GM23338 (cell line): ENCODE results near the gene NEB. TPM values are rescaled to one million over a fixed set of nuclear protein-coding genes. Genes with fewer than 3 reads are reported as not detected.
A peak's percentile ranks its signal among the peaks of the same experiment; 100 is the strongest.

Experiments used
- ATAC-seq: fragments of 200-7000 bp; cut with Tn5 transposase; 3 replicates; pipeline ENCODE4 v1.9.1; 2020
- DNase-seq: peaks from one replicate; pipeline ENCODE4 v3.0.0-alpha.2; 2015; ENCODE audit warnings: low spot score
- H2AFZ ChIP-seq: fragments of 200-600 bp; sonication (generic); 2 replicates; pipeline ENCODE4 v1.8.0; 2016; ENCODE audit warnings: antibody characterized with exemption, mild to moderate bottlenecking, moderate library complexity
- H3F3A ChIP-seq: fragments of 200-600 bp; sonication (generic); replicated peaks from 2 replicates; pipeline ENCODE4 v1.8.0; 2017; ENCODE audit warnings: antibody characterized with exemption, mixed run types, low read depth
- H3K27ac ChIP-seq: fragments of 200-600 bp; sonication (generic); 2 replicates; pipeline ENCODE4 v1.6.1; 2016; ENCODE audit warnings: low read depth
- H3K27me3 ChIP-seq: fragments of 200-600 bp; sonication (generic); 2 replicates; pipeline ENCODE4 v1.8.0; 2016; ENCODE audit warnings: mild to moderate bottlenecking, mixed run types, moderate library complexity; ENCODE audit not compliant: insufficient read depth
- H3K36me3 ChIP-seq: fragments of 200-600 bp; sonication (generic); 2 replicates; pipeline ENCODE4 v1.8.0; 2016; ENCODE audit warnings: mild to moderate bottlenecking; ENCODE audit not compliant: insufficient read depth
- H3K4me1 ChIP-seq: fragments of 200-600 bp; sonication (generic); 2 replicates; pipeline ENCODE4 v1.8.0; 2016; ENCODE audit warnings: mild to moderate bottlenecking, moderate library complexity; ENCODE audit not compliant: insufficient read depth
- H3K4me2 ChIP-seq: fragments of 200-600 bp; sonication (generic); 2 replicates; pipeline ENCODE4 v1.7.1; 2017; ENCODE audit warnings: mixed run types
- H3K4me3 ChIP-seq: fragments of 200-600 bp; sonication (generic); 2 replicates; pipeline ENCODE4 v1.6.1; 2016; ENCODE audit warnings: mixed run types
- H3K79me2 ChIP-seq: fragments of 200-600 bp; sonication (generic); replicated peaks from 2 replicates; pipeline ENCODE4 v1.8.0; 2017; ENCODE audit warnings: mild to moderate bottlenecking; ENCODE audit not compliant: insufficient read depth
- H3K9me2 ChIP-seq: fragments of 200-600 bp; sonication (generic); 2 replicates; pipeline ENCODE4 v1.8.0; 2017; ENCODE audit not compliant: insufficient read depth
- H4K20me1 ChIP-seq: fragments of 200-600 bp; sonication (generic); replicated peaks from 2 replicates; pipeline ENCODE4 v1.8.0; 2017; ENCODE audit warnings: mild to moderate bottlenecking; ENCODE audit not compliant: insufficient read depth
- H3K27ac Mint-ChIP-seq: 2 replicates; pipeline ENCODE4 v1.8.0; 2020; ENCODE audit warnings: inconsistent platforms, mild to moderate bottlenecking, moderate library complexity, mixed read lengths
- H3K27me3 Mint-ChIP-seq: 3 replicates; pipeline ENCODE4 v1.8.0; 2022; ENCODE audit warnings: low read depth, mild to moderate bottlenecking, moderate library complexity, mixed read lengths, inconsistent platforms; ENCODE audit not compliant: insufficient read depth, poor library complexity
- H3K36me3 Mint-ChIP-seq: 3 replicates; pipeline ENCODE4 v1.8.0; 2021; ENCODE audit warnings: low read depth, mild to moderate bottlenecking, inconsistent platforms, moderate library complexity, mixed read lengths
- H3K4me1 Mint-ChIP-seq: 3 replicates; pipeline ENCODE4 v1.8.0; 2020; ENCODE audit warnings: mild to moderate bottlenecking, inconsistent platforms, mixed read lengths
- H3K4me3 Mint-ChIP-seq: 3 replicates; pipeline ENCODE4 v1.8.0; 2021; ENCODE audit warnings: moderate library complexity, mild to moderate bottlenecking, inconsistent platforms, mixed read lengths
- H3K9me3 Mint-ChIP-seq: 3 replicates; pipeline ENCODE4 v1.8.0; 2020; ENCODE audit warnings: moderate library complexity, mild to moderate bottlenecking, inconsistent platforms, mixed read lengths
- CTCF ChIP-seq, 2 experiments: fragments of 200-600 bp in 1 of 2; sonication (generic) in 1 of 2; conservative IDR thresholded peaks; 2 replicates each; pipeline versions ENCODE4 v1.5.1 to v1.6.1; 2016 to 2017; ENCODE audit warnings: antibody characterized with exemption in 2 of 2, low read depth in 2 of 2, mild to moderate bottlenecking in 2 of 2, moderate library complexity in 1 of 2
- EZH2 ChIP-seq: fragments of 200-600 bp; sonication (generic); IDR thresholded peaks from one replicate; pipeline ENCODE4 v1.8.0; 2017; ENCODE audit warnings: antibody characterized with exemption, mild to moderate bottlenecking, low read depth; ENCODE audit not compliant: unreplicated experiment
- polyA plus RNA-seq: library from polyadenylated mRNA; unstranded; fragments of >200 nt; fragmentation: Nextera tagmentation; extraction: Ambion mirVana; gene quantifications from 2 replicates; pipeline ENCODE4 v1.2.1, GENCODE V29; 2016
- total RNA-seq: library from RNA; depleted of rRNA; stranded (reverse); fragments of >200 nt; shearing (Covaris generic); gene quantifications from 2 replicates; pipeline ENCODE4 v1.2.3, GENCODE V29; 2014
- TF ChIP-seq, protein P1 (sequence below): fragments of 250-450 bp; sonication (Bioruptor Pico); IDR thresholded peaks from 2 replicates; pipeline ENCODE4 v1.5.0; 2020; ENCODE audit warnings: mild to moderate bottlenecking, moderate library complexity

NEB gene
- total and polyA plus RNA-seq, 2 experiments from 2014 or later, result 6.2 to 13.7 TPM

DNA sequence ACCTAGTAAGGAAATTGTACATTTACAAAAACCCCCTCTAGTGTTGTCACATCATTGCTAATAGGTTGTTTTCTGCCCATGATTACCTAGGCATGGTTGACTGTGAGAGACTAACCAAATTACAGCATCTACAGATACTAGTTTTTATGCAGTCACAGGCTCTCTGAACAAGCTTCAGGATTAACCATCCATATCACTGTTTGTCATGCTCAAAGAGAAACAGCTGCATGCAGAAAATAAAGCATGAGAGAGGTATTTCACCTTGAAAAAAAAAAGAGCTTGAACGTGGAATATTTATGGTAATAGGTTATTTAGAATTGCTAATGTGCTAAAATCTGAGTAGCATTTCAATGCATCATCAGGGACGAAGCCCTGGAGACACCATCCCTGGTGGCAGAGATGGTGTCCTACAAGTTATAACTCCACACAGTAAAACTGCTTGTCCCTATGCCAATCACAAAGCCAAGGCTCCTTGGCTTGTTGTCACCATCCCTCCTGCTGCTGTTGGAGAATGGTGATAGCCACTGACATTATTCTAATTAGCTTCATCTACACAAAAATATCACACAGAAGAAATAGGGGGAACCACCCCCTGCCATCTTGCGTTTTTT is 5.4 kb downstream of the NEB start:
- peak overlapping the region; percentile 53 for H3K27ac Mint-ChIP-seq
- H3K9me2 ChIP-seq, result no peaks in the 10 kb centered on the region
- H3K4me1 Mint-ChIP-seq, result peaks cover 45% of the 10 kb centered on the region
- no peaks in the 10 kb centered on the region for H3K79me2 ChIP-seq
- H4K20me1 ChIP-seq, result no peaks in the 10 kb centered on the region
- H3K4me3 Mint-ChIP-seq, result no peak overlapping the region
- no peaks in the 10 kb centered on the region for H3K36me3 Mint-ChIP-seq
- H3K27ac ChIP-seq, result no peak overlapping the region; the same call in 1 of the 2 replicates
- peaks cover 61% of the 10 kb centered on the region for H3K4me1 ChIP-seq
- no peaks in the 10 kb centered on the region for H3F3A ChIP-seq
- peak overlapping the region; percentile 36 for H3K4me2 ChIP-seq
- no peak overlapping the region for H3K4me3 ChIP-seq
- peak; percentile 85 for ATAC-seq
- no peaks in the 10 kb centered on the region for H3K36me3 ChIP-seq
- H3K9me3 Mint-ChIP-seq, result no peaks in the 10 kb centered on the region
- H3K27me3 ChIP-seq, result no peaks in the 10 kb centered on the region
- DNase-seq, result peak; percentile 44
- TF ChIP-seq, protein P1, sequence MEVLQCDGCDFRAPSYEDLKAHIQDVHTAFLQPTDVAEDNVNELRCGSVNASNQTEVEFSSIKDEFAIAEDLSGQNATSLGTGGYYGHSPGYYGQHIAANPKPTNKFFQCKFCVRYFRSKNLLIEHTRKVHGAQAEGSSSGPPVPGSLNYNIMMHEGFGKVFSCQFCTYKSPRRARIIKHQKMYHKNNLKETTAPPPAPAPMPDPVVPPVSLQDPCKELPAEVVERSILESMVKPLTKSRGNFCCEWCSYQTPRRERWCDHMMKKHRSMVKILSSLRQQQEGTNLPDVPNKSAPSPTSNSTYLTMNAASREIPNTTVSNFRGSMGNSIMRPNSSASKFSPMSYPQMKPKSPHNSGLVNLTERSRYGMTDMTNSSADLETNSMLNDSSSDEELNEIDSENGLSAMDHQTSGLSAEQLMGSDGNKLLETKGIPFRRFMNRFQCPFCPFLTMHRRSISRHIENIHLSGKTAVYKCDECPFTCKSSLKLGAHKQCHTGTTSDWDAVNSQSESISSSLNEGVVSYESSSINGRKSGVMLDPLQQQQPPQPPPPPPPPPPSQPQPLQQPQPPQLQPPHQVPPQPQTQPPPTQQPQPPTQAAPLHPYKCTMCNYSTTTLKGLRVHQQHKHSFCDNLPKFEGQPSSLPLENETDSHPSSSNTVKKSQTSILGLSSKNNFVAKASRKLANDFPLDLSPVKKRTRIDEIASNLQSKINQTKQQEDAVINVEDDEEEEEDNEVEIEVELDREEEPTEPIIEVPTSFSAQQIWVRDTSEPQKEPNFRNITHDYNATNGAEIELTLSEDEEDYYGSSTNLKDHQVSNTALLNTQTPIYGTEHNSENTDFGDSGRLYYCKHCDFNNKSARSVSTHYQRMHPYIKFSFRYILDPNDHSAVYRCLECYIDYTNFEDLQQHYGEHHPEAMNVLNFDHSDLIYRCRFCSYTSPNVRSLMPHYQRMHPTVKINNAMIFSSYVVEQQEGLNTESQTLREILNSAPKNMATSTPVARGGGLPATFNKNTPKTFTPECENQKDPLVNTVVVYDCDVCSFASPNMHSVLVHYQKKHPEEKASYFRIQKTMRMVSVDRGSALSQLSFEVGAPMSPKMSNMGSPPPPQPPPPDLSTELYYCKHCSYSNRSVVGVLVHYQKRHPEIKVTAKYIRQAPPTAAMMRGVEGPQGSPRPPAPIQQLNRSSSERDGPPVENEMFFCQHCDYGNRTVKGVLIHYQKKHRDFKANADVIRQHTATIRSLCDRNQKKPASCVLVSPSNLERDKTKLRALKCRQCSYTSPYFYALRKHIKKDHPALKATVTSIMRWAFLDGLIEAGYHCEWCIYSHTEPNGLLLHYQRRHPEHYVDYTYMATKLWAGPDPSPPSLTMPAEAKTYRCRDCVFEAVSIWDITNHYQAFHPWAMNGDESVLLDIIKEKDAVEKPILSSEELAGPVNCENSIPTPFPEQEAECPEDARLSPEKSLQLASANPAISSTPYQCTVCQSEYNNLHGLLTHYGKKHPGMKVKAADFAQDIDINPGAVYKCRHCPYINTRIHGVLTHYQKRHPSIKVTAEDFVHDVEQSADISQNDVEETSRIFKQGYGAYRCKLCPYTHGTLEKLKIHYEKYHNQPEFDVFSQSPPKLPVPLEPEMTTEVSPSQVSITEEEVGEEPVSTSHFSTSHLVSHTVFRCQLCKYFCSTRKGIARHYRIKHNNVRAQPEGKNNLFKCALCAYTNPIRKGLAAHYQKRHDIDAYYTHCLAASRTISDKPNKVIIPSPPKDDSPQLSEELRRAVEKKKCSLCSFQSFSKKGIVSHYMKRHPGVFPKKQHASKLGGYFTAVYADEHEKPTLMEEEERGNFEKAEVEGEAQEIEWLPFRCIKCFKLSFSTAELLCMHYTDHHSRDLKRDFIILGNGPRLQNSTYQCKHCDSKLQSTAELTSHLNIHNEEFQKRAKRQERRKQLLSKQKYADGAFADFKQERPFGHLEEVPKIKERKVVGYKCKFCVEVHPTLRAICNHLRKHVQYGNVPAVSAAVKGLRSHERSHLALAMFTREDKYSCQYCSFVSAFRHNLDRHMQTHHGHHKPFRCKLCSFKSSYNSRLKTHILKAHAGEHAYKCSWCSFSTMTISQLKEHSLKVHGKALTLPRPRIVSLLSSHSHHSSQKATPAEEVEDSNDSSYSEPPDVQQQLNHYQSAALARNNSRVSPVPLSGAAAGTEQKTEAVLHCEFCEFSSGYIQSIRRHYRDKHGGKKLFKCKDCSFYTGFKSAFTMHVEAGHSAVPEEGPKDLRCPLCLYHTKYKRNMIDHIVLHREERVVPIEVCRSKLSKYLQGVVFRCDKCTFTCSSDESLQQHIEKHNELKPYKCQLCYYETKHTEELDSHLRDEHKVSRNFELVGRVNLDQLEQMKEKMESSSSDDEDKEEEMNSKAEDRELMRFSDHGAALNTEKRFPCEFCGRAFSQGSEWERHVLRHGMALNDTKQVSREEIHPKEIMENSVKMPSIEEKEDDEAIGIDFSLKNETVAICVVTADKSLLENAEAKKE, result peak; percentile 75; the same call in 1 of the 2 replicates
- TF ChIP-seq EZH2 (no peak), CTCF (conservative IDR thresholded peaks at IDR 0.05; ENCODE audit: low read depth in 2 of 2) (peak; percentile 23 to 45)
- H3K27me3 Mint-ChIP-seq, result peaks cover 2% of the 10 kb centered on the region
- H2AFZ ChIP-seq, result no peak overlapping the region
